ENCODE results near the gene TBC1D14. TPM values are rescaled to one million over a fixed set of nuclear protein-coding genes. Genes with fewer than 3 reads are reported as not detected.
"Not testable (repeated sequence)": the region's sequence is repeated elsewhere in the genome, so short reads cannot be mapped to it uniquely, and the experiment has no call there.

TBC1D14 gene
- total and polyA plus RNA-seq, 10 of the 15 experiments (the other 5 are each of a cell fraction or from before 2014, with no cell fraction given): 0.87 to 39.3 (median 30.1) TPM

DNA sequence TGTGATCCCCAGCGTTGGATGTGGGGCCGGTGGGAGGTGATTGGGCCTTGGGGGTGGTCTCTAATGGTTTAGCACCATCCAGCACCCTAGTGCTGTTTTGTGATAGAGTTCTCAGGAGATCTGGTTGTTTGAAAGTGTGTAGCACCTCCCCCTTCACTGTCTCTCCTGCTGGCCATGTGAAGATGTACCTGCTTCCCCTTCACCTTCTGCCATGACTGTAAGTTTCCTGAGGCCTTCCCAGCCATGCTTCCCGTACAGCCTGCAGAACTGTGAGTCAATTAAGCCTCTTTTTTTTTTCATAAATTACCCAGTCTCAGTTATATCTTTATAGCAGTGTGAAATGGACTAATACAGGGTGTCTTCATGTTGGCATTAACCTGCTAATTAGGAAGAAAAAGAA, 19.3 kb upstream of the TBC1D14 start:
- Histone ChIP-seq H3K4me3 (no peak overlapping the region), H3K79me2 (ENCODE audit: control insufficient read depth, insufficient read depth, low read length) (no peaks in the 10 kb centered on the region), H3K9ac (ENCODE audit: control insufficient read depth, insufficient read depth, low read length) (no peak overlapping the region), H4K20me1 (ENCODE audit: control insufficient read depth, insufficient read depth) (no peaks in the 10 kb centered on the region), H2AFZ (ENCODE audit: control insufficient read depth, low read depth, low read length) (no peak overlapping the region), H3K27ac (ENCODE audit: control insufficient read depth, insufficient read depth) (no peak overlapping the region), H3K27me3 (replicated peaks in 1 of 2; ENCODE audit: control insufficient read depth in 2 of 2, insufficient read depth in 2 of 2, low read length in 1 of 2) (no peaks in the 10 kb centered on the region), H3K4me2 (ENCODE audit: control insufficient read depth, insufficient read depth) (no peak overlapping the region), H3K4me1 (ENCODE audit: control insufficient read depth, insufficient read depth, low read length) (peaks cover 11% of the 10 kb centered on the region), H3K9me3 (replicated peaks; ENCODE audit: control insufficient read depth, insufficient read depth, low read length) (peaks cover 9% of the 10 kb centered on the region; the same call in 1 of the 3 replicates), H3K36me3 (ENCODE audit: control insufficient read depth in 2 of 2, insufficient read depth in 2 of 2, low read length in 1 of 2) (no peaks in the 10 kb centered on the region)
- ChIA-PET POLR2A (no interaction called here), RAD21 (ENCODE audit: unreplicated experiment) (no interaction called here), SMC1A (ENCODE audit: uncharacterized antibody, unreplicated experiment) (no interaction called here), CTCF (no interaction called here)
- in situ Hi-C loops (cut with MboI) (no loop called here), intact Hi-C loops (cut with micrococcal nuclease; ENCODE audit: unreplicated experiment) (loop anchor here (5.0 kb wide), 1 partner anchor 182 kb away; no protein-coding TSS in a partner anchor)
- no TSS peak for BruUV-seq (replicated peaks)
- WGBS (ENCODE audit: insufficient coverage, insufficient replicate concordance, low lambda C conversion rate, missing lambda C conversion rate): 65% methylated on average over 3 of the region's 3 CpGs
- peak; percentile 40; the same call in 1 of the 2 replicates for TF ChIP-seq CBX5 (IDR thresholded peaks at IDR 0.05; ENCODE audit: low read depth)
- TF ChIP-seq, protein P1, sequence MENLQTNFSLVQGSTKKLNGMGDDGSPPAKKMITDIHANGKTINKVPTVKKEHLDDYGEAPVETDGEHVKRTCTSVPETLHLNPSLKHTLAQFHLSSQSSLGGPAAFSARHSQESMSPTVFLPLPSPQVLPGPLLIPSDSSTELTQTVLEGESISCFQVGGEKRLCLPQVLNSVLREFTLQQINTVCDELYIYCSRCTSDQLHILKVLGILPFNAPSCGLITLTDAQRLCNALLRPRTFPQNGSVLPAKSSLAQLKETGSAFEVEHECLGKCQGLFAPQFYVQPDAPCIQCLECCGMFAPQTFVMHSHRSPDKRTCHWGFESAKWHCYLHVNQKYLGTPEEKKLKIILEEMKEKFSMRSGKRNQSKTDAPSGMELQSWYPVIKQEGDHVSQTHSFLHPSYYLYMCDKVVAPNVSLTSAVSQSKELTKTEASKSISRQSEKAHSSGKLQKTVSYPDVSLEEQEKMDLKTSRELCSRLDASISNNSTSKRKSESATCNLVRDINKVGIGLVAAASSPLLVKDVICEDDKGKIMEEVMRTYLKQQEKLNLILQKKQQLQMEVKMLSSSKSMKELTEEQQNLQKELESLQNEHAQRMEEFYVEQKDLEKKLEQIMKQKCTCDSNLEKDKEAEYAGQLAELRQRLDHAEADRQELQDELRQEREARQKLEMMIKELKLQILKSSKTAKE (IDR thresholded peaks at IDR 0.05; ENCODE audit: low read depth, poor library complexity, severe bottlenecking): no peak
- ATAC-seq (no peak), FAIRE-seq (no peak), DNase-seq (ENCODE audit: low read depth, low spot score) (no peak)

GRCh38 chr4:6890971-6891370, 18.7 kb upstream of the TBC1D14 start:
- H3K27me3 ChIP-seq (replicated peaks in 1 of 2; ENCODE audit: control insufficient read depth in 2 of 2, insufficient read depth in 2 of 2, low read length in 1 of 2); H2AFZ ChIP-seq (ENCODE audit: control insufficient read depth, low read depth, low read length); DNase-seq (ENCODE audit: low read depth, low spot score); FAIRE-seq; H4K20me1 ChIP-seq (ENCODE audit: control insufficient read depth, insufficient read depth); H3K9me3 ChIP-seq (replicated peaks; ENCODE audit: control insufficient read depth, insufficient read depth, low read length); H3K4me3 ChIP-seq; H3K36me3 ChIP-seq (ENCODE audit: control insufficient read depth in 2 of 2, insufficient read depth in 2 of 2, low read length in 1 of 2); H3K79me2 ChIP-seq (ENCODE audit: control insufficient read depth, insufficient read depth, low read length); BruUV-seq (replicated peaks); H3K9ac ChIP-seq (ENCODE audit: control insufficient read depth, insufficient read depth, low read length); POLR2A ChIA-PET; H3K27ac ChIP-seq (ENCODE audit: control insufficient read depth, insufficient read depth); SMC1A ChIA-PET (ENCODE audit: uncharacterized antibody, unreplicated experiment); in situ Hi-C loops (cut with MboI); H3K4me2 ChIP-seq (ENCODE audit: control insufficient read depth, insufficient read depth); ATAC-seq: not testable (repeated sequence)
- intact Hi-C loops (cut with micrococcal nuclease; ENCODE audit: unreplicated experiment): loop anchor here (5.0 kb wide), 1 partner anchor 181 kb away; no protein-coding TSS in a partner anchor
- peaks cover 11% of the 10 kb centered on the region for H3K4me1 ChIP-seq (ENCODE audit: control insufficient read depth, insufficient read depth, low read length)
- WGBS (ENCODE audit: insufficient coverage, insufficient replicate concordance, low lambda C conversion rate, missing lambda C conversion rate): 98% methylated on average over 9 of the region's 9 CpGs
- RAD21 ChIA-PET (ENCODE audit: unreplicated experiment): interaction anchor here (1.4 kb wide), 1 partner anchor 159 kb away, joined by 4 read pairs; no protein-coding TSS in a partner anchor
- CTCF ChIA-PET: interaction anchor here (1.1 kb wide), 1 partner anchor 180 kb away, joined by 6 read pairs; no protein-coding TSS in a partner anchor
